NCI-H526 (cell line): ENCODE results near the gene GDE1.

Source experiments
- DNase-seq, 2 experiments: peaks; one replicate each; lab custom pipeline; 2025; lab: John Stamatoyannopoulos, UW

Gene GDE1

DNA sequence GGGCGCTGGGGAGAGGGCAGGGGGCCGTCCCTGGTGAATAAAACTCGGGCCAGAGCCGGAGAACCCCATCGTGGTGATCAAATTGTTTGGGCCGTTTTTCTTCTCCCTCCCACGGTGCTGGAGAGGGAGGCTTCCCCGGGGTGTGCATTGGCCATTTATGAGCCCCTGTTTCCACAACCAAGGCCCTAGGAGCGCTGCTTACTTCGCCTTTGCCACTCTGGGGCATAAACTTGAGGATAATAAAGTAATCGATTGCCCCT is 2.4 kb upstream of the GDE1 start:
- no peak for DNase-seq

DNA sequence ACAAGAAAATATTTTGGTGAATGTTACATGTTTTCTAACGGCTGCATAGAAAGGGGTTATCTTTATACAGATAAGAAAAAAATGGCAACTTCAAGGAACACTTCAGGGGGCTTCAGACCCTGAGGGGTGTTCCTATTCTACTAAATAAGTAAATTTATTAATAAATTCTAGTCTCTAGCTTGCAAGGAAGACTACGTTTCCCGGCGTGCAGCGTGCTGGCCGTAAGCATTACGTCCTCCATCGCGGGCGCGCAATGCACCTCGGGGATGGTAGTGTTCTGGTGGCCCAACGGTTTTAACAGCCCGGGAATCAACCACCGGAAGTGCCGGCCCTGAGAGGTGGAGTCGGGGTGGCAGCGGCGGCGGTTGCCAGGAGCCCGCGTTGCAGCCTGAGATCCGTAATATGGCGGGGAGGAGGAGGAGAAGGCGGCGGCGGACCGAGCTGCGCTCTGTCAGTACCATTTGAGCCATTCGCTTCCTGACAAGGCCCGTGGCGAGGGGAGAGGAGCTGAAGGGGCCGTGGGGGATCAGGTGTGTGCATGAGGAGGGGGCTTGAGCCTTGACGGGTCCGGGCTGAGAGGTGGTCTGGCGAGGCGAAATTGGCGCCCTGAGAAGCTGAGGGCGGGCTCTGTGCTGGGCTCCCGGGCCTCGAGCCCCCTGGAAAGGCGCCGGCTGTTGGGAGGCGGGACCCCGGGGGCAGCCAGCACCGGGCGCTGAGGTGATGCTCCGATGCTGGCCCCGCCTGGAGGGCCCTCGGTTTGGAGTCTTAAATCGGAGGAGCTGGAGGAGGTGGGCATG is 1.9 kb upstream of the GDE1 start, which contains the start of gene CCP110:
TSS of gene CCP110 (plus strand) at position 384 of the 797 bp plus-strand sequence. CDS start 3,940 bp downstream, outside the sequence.
- peak; percentile 91 to 98 for DNase-seq

DNA sequence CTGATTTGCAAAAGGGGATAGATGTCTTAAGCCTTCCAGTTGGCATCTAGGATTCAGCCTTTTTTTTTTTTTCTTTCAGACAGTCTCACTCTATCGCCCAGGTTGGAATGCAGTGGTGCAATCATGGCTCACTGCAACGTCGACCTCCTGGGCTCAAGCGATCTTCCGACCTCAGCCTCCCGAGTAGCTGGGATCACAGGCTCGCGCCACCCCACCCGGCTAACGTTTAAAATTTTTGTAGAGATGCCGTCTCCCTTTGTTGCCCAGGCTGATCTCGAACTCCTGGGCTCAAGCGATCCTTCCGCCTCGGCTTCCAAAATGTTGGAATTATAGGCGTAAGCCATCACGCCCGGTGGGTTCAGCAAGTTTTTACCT is 1.3 kb upstream of the GDE1 start:
- no peak for DNase-seq

DNA sequence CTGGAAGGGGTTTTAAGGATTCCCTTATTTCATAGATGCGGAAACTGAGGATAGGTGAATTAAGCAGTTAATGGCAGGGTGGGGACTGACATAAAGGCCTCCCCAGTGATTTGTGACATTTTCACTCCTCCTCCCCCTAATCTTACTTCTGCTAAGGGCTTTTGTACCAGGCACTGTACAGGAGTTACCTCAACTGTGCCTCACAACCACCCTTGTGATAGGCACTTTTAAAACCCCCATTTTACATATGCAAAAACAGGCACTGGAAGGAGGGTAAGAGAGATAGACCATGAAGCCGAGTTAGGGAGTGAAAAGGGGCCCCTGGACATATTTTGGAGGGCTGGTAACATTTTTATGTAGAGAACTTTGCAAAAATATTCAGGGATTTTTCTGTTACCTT is 862 bp upstream of the GDE1 start:
- peak; percentile 41 to 56 for DNase-seq

DNA sequence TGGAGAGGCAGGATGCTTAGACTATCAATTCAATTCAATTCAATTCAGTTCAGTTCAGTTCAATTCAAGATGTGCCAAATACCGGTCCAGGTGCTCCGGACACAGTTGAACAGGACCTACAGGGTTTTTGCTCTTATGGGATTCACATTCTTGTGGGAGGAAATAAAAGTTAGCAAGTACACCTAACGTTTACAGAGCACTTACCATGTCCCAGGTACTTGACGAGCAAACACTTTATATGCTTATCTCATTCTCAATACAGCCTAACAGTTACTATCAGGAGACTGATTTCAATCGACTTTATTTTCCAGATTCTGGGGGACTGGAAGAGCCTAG is 467 bp upstream of the GDE1 start:
- no peak for DNase-seq

DNA sequence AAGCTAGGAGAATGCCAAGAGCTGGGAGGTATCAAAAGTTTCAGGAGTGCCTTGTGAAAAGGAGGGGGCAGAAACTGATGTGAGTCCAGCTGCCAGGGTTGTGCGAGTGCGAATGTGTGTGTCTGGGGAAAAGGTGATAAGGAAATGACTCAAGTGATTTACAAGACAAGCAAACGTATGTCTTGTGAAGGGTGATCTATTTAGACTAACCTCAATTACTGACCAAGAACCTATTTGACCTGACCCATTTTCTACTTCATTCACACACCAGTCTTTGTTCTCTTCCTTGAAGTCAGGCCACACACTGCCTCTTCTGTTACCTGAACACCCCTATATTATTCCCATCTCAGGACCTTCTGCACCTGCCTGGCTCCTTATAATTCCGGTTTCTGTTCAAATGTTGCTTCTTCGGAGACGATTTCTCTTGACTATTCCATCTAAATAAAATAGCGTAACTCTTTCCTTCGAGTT is 1.0 kb downstream of the GDE1 start:
- peak in 1 of 2 experiments; percentile 21 for DNase-seq

DNA sequence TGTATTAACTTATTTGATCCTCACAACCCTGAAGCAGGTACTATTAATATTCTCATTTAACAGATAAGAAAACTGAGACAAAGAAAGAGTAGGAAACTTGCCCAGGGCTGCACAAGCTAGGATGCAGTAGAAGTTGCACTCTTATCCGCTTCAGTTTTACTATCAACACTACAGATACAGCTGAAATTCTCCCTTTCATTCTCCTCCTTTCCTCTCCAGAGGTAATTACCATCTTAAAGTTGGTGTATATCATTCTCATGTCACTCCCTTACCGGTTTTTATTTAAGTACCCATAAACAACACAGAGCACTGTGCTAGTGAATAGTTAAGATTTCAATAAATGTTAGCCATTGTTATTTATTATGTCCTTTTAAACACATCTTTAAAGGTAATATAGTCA is 3.5 kb downstream of the GDE1 start:
- no peak for DNase-seq

DNA sequence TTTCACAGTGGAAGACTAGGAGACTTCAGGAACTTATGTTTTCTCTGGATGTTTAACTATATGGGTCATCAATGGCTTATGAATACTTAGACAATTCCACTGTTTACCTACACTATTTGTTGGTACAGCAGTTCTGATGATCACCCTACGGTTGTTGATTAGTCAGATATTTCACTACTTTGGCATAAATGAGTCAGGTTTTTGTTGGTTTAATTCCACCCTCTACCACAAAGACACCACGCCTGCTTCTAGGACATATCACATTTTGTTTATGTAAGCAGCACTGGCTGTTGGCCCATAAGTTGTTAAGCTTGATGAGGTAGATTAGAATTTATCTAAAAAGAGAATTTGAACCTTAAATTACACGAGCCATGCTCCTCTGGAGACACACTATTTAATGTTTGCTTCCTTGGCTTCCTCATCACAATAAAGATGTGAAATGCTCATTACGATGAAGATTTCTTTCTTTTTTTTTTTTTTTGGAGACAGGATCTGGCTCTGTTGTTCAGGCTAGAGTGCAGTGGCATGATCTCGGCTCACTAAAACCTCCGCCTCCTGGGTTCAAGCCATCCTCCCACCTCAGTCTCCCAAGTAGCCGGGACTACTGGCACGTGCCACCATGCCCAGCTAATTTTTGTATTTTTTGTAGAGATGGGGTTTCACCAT is 4.3 kb downstream of the GDE1 start:
- DNase-seq, result no peak

DNA sequence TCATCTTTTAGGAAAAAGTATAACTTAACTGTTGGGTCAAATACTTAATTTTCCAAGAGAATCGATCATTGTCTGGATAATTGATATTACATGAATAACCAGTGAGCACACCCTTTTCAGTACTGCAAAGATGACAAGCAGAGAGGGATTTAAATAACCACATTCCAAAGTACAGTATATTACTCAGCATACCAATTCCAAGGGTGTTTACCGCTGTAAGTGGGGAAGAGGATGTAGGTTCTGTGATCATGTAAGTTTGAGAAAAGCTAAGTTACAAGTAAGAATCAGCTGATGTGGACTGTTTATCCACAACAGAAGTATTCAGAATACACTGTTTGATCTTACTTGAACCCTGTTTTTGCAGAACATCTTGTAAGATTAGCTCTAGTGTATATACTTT is 6.1 kb downstream of the GDE1 start:
- DNase-seq, result no peak

DNA sequence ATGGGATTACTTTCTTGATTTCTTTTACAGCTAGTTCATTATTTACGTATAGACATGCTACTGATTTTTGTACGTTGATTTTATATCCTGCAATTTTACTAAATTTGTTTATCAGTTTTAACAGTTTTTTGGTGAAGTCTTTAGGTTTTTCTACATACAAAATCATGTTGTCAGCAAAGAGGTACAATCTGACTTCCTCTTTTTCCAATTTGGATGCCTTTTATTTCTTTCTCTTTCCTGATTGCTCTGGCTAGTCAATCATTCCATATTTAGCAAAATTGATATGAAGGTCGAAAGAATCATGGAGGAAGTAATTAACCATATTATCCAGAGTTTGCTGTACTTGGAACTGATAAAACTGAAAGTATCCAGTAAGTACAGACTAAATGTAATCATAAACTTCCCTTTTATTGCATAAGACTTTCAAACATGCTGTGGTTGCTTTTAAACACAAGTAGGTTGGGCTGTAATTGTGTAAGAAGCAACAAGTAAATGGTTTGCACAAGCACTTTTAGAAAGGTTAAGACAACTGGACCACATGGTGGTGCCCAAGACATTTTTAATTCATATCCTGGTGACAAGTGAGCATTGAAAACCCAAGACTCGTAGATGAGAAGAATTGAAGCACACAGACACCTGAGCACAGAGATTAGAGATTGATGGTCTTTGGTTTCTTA is 8.4 kb downstream of the GDE1 start:
- DNase-seq, result no peak

DNA sequence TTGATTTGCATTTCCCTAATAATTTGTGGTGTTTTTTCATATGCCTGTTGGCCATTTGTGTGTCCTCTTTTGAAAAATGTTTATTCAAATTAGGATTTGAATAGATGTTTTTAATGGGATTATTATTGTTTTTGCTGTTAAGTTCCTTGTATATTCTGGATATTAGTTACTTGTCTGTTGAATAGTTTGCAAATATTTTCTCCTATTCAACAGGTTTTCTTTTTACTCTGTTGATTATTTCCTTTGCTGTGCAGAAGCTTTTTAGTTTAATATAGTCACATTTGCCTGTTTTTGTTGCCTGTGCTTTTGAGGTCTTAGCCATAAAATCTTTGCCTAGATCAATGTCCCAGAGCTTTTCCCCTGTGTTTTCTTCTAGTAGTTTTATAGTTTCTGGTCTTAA is 9.6 kb downstream of the GDE1 start:
- peak in 1 of 2 experiments; percentile 38 for DNase-seq

DNA sequence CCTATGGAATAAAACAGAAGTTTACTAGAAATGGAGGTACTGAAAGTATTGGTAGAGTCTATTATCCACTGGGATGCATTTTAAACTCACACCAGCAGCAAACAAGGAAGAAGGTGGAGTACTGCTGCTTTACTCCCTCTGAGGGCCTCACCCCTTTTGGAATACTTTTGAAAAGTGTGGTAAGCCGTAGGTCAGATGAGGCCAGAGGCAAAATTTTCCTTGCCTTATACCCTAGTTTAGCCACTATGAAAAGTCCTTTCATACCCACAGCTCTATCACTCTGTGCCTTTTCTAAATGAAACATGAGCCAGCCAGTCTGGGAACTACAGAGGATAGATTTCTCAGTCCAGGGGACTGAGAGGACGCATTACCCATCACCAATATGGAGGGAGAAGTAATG is 14.0 kb downstream of the GDE1 start:
- no peak for DNase-seq

DNA sequence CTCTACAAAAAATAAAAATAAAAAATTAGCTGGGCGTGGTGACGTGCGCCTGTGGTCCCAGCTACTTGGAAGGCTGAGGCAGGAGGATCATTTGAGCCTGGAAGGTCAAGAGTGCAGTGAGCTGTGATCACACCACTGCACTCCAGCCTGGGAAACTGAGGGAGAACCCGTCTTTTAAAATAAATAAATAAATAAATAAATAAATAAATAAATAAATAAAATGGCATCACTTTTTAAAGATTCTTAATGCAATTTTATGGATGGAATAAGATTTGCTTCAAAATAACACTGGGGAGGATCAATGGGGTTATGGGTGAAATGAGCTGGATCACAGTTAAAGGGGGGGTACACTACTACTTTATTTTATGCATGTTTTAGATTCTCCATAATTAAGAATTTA is 14.9 kb downstream of the GDE1 start:
- no peak for DNase-seq

DNA sequence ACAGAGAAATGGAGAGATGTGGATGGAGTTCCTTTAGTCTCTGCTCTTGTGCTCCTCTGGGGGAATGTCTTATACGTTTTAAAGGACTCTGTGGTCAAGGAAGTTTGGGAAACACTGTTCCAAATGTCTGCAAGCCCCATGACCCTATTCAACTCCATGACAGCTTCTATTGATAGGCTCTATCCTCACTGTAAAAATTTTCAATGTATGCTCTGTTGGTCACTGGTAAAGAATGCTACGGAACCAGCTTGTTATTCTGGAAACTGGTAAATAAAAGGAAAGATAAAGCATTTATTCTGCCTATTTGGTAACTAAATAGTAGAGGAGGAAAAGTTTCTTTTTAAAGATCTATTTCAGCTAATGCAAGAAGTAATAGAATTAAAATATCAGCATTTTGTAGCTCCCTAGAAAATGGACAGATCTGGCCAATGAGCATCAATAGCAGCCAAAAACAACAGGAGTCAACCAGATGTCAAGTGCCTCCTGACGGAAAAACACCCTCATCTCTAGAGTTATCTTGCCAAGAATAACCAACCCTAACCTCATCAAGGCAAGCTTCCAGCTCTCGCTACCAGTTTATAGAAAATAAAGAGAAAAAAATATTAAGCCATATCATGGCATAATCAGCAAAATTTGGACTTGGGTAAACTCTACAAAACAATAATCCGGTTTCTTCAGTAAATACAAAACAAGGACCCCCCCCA is 16.1 kb downstream of the GDE1 start:
- DNase-seq, result no peak

DNA sequence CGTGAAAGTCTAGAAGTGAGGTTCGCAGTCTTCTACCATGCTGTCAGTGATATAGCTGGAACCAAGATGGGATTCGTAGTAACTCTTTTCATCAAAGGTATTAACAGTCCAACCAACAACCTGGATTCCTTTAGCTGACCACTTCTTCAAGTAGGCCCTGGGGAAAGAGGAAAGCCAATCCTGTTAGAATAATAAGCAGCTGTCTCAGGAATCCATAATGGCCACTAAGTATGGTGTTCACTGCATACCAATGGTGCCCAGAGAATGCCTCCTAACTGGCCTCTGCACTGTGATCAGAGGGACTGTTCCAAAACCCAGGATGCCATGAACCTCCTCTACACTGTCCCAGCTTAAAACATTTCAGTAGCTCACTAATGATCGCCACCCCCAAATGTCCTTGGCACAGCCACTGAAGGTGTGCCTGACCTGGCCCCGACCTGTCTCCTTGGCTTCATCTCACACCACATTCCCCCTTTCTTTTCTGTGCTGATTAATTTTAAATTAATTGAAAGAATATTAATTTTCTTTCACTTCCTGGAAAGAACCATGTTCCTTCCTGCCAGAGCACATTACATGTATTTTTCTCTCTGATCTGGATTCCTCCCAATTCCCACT is 18.3 kb downstream of the GDE1 start:
- no peak for DNase-seq

DNA sequence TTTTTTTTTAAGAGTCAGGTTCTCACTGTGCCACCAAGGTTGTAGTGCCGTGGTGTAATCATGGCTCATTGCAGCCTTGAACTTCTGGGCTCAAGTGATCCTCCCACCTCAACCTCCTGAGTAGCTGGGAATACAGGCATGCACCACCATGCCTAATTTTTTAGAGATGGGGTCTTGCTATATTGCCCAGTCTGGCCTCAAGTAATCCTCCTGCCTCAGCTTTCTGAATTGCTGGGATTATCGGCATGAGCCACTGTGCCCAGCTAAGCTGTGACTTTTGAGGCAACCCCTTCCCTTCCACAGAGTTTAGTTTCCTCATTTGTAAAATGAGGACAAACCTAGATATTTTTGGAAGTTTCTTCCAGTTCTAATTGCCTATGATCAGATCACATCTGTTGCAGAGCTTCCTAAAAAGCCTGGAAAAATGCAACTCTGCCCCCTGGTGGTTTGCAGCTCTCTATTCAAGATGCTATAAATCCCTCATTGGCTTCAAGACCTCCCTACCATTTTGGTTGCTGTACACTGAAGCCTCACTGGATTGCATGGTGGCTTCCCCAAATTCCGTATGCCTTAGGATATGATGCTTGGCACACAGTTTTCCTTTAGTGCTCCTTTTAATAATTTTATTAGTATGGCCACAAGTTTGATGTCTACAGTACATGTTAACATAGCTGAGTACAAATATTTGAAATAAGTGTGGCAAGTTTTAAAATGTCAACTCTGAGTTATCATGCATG is 19.3 kb downstream of the GDE1 start:
- DNase-seq, result peak; percentile 13 to 77

DNA sequence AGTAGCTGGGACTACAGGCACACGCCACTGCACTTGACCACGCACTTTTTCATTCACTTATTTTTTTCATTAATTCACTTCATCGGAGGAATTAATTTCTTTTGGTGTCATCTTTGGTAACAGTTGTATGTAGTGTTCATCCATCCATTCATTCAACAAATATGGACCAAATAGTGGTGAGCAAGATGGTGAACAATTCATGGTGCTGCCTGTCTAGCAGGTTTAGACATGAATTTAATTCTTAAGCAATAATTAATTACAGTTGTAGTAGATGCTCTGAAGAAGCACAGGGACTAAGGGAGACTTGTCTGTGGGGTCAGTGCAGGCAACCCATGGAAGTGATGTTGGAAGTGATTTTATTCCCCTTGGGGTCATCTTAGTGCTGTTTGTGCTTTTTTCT is 22.4 kb downstream of the GDE1 start:
- DNase-seq, result no peak

DNA sequence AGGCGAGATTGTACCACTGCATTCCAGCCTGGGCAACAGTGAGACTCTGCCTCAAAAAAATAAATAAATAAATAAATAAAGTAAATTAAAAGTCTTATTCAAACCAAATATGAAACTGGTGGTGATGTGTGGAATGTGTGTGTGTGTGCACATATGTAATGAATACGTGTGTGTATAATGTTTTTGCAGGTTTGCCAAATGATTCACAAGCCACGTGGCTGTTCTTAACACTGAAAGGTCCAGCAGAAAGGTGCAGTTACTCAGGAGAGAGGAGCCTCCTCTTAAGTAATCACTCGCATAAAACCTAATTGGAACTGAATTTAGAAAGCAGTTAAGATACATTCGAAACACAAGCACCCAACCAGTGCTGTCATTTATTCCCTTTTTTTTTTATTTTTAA is 22.9 kb downstream of the GDE1 start:
- no peak for DNase-seq

DNA sequence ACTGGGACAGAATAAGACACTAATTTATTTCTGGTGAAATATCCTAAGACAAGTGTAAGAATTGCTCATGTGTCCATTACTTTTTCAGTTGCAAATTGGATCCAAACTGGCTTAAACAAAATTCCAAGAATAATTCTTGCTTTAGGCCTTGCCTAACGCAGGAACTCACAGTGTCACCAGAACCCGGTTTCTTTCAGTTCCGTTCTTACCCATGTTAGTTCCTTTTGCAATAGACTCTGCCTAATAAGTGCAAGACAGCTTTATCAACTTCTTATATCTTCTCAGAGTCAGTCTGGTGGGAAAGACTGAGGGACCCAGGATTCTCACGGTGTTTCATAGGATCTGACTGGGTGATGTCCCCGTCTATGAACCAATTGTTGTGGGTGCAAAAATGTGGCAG is 24.7 kb downstream of the GDE1 start:
- DNase-seq, result no peak

DNA sequence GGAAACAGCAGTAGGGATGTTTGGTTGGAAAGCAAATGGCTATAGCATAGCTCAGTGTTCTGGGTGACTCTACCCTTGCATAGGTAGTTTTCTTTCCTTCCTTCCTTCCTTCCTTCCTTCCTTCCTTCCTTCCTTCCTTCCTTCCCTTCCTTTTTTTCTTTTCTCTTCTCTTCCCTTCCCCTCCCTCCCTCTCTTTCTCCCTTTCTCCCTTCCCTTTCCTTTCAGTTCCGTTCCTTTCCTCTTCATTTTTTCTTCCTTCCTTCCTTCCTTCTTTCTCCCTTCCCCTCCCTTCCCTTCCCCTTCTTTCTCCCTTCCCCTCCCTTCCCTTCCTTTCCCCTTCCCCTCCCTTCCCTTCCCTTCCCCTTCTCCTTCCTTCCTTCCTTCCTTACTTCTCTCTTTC is 31.3 kb downstream of the GDE1 start:
- DNase-seq, result no peak

DNA sequence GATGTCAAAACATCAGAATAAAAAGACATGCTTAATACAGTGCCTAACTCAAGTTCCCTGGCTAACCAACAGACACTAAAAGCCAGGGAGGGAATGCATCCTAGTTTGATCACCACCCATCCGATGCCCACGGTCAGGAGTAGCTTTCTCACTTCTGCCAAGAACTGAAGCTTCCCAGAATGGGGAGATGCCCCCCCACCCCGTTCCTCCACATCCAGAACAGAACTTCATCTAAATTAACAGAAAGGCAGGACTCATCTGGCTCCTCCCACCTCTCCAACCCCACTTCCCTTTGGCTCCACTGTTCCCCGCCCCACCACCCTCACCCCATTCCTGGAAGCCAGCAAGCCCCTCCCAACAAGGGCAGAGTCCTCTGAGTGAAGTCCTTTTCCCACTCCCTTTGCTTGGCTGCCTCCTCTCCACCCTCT is 33.7 kb downstream of the GDE1 start:
- DNase-seq, result no peak
